Activated CD4-positive, alpha-beta T cell treated with anti-CD3 and anti-CD28 coated beads, Interleukin-2, amount 50 U/mL, for 48 hours (primary cell): ENCODE data around the gene TMC8.
"Not testable (repeated sequence)": the region's sequence is repeated elsewhere in the genome, so short reads cannot be mapped to it uniquely, and the experiment has no call there.

Source experiments
- DNase-seq, 2 experiments: peaks; one replicate each; pipeline ENCODE4 v3.0.0-alpha.2; 2020

Gene TMC8

GRCh38 chr17:78130437-78131101, at the start of gene TMC8:
TMC8 (plus strand) TSS chr17:78130771; CDS start chr17:78131589, 818 bp downstream.
- peak; percentile 69 to 81 for DNase-seq

- no peak for DNase-seq
Measured at GRCh38 chr17:78081551-78081950, 49.0 kb upstream of the TMC8 start.

- DNase-seq, result not testable (repeated sequence)
Measured at GRCh38 chr17:78082355-78082872, 48.2 kb upstream of the TMC8 start.

- no peak for DNase-seq
Measured at GRCh38 chr17:78082988-78083387, 47.6 kb upstream of the TMC8 start.

GRCh38 chr17:78086740-78087139, 43.8 kb upstream of the TMC8 start:
- DNase-seq, result no peak

GRCh38 chr17:78088529-78088928, 42.0 kb upstream of the TMC8 start:
- DNase-seq, result no peak

GRCh38 chr17:78089576-78090281, 40.8 kb upstream of the TMC8 start:
- no peak for DNase-seq

- no peak for DNase-seq
Measured at GRCh38 chr17:78092794-78093324, 37.7 kb upstream of the TMC8 start.

- DNase-seq, result no peak
Measured at GRCh38 chr17:78095035-78095434, 35.5 kb upstream of the TMC8 start.

GRCh38 chr17:78096093-78096492, 34.5 kb upstream of the TMC8 start:
- no peak for DNase-seq

GRCh38 chr17:78101112-78101511, 29.5 kb upstream of the TMC8 start:
- DNase-seq, result no peak

- DNase-seq, result no peak
Measured at GRCh38 chr17:78101542-78101941, 29.0 kb upstream of the TMC8 start.

GRCh38 chr17:78103311-78103710, 27.3 kb upstream of the TMC8 start:
- DNase-seq, result no peak

GRCh38 chr17:78104540-78104941, 26.0 kb upstream of the TMC8 start:
- no peak for DNase-seq

GRCh38 chr17:78105101-78105500, 25.5 kb upstream of the TMC8 start:
- no peak for DNase-seq

- no peak for DNase-seq
Measured at GRCh38 chr17:78105551-78105950, 25.0 kb upstream of the TMC8 start.

- no peak for DNase-seq
Measured at GRCh38 chr17:78106211-78106610, 24.4 kb upstream of the TMC8 start.

GRCh38 chr17:78107457-78107856, 23.1 kb upstream of the TMC8 start:
- no peak for DNase-seq

- DNase-seq, result no peak
Measured at GRCh38 chr17:78107976-78108725, 22.4 kb upstream of the TMC8 start.

- DNase-seq, result no peak
Measured at GRCh38 chr17:78108726-78109488, 21.7 kb upstream of the TMC8 start.

GRCh38 chr17:78109489-78109761, 21.1 kb upstream of the TMC8 start:
- no peak for DNase-seq

- DNase-seq, result no peak
Measured at GRCh38 chr17:78110363-78111015, 20.1 kb upstream of the TMC8 start.
